GM18858 (cell line): Measurements from ENCODE around the gene RAG1.
A peak's percentile ranks its signal among the peaks of the same experiment; 100 is the strongest.
"Not testable (repeated sequence)": the region's sequence is repeated elsewhere in the genome, so short reads cannot be mapped to it uniquely, and the experiment has no call there.

ENCODE experiments used
- ATAC-seq: cut with Tn5 transposase; IDR thresholded peaks from one replicate; pipeline ENCODE4 v1.9.1; 2021; ENCODE audit not compliant: unreplicated experiment

RAG1 gene

DNA sequence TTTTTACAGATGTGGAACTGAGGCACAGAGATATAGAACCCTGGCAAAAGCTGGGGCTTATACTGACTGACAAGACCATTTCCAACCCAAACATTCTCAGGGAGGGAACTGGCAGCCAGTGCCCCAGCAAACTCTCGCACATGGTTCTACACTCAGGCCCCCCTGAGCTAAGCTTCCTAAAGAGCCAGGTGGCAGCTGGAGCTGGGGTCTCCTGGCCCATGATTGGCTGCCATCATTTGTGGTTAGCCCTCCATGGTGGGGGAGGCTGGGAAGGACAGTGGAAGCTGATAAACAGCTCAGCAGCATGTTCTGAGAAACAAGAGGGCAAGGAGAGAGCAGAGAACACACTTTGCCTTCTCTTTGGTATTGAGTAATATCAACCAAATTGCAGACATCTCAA, at the start of gene RAG1:
TSS of gene RAG1 (plus strand) at position 314 of the 400 bp plus-strand sequence. CDS start 5,298 bp downstream, outside the sequence.
- no peak for ATAC-seq

- ATAC-seq: no peak
These were observed 37.0 kb upstream of the RAG1 start for GRCh38 chr11:36530840-36531239.

GRCh38 chr11:36532941-36533601, 34.7 kb upstream of the RAG1 start:
- ATAC-seq: no peak

DNA sequence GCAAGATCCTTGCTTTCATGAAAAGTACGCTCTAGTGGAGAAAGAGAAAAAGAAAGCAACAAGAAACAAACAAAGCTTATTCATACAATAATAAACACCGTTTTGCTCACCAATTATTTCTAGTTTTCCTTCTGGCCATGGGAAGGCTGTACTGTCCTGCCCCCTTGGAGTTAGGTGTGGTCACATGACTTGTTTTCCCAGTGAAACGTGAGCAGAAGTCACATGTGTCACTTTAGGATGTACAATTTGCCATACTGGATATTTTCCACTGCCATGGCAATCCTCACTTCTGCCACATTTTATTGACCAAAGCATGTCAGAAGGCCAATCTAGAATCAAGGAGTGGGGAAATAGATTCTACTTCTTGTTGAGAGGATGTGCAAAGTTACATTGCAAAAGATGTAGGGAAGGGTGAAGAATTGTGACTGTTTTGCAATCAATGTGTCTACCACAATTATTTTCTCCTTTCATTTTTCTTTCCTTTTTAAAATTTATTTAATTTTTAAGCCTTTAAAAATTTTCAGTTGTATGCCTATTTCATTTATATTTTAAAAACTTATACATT, 33.4 kb upstream of the RAG1 start:
- ATAC-seq: no peak

DNA sequence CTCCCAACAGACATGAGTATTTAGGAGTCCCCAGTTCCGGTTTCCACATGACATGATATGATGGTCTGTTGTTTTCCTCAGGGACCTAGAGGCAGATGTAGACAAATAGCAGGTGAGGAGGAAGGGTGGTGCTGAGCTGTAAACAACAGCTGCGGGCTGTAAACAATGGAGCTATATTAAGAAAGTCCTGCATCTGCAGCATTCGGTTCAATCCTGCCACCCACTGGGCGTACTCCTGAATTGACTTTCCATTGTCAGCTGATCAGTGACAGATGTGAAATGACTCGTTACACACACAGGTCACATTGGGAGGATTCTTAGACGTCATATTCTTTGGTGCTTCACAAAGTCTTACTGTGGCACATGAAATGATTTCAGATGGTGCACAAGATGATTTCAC, 26.8 kb upstream of the RAG1 start:
- ATAC-seq: peak; percentile 100

- no peak for ATAC-seq
These were observed 17.3 kb upstream of the RAG1 start for GRCh38 chr11:36550385-36551115.

DNA sequence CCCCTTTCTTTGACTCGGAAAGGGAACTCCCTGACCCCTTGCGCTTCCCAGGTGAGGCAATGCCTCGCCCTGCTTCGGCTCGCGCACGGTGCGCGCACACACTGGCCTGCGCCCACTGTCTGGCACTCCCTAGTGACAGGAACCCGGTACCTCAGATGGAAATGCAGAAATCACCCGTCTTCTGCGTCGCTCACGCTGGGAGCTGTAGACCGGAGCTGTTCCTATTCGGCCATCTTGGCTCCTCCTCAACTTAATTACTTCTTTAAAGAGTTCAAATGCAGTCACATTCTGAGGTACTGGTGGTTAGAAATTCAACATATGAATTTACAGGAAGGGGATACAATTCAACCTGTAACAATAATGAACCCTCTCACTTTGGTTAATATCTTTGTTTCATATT, 10.4 kb upstream of the RAG1 start:
- not testable (repeated sequence) for ATAC-seq

DNA sequence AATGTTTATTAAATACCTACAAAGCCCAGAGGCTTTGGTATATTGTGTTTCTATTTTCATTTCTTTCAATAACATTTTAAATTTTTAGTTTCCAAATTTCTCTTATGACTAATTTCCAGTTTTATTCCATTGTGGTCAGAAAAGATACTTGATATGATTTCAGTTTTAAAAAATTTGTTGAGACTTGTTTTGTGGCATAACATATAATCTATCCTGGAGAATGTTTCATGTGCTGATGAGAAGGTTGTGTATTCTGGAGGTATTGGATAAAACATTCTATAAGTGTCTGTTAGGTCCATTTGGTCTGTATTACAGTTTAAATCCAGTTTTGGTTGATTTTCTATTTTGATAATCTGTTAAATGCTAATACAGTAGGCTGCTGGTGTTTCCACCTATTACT, 9.8 kb upstream of the RAG1 start:
- peak; percentile 9 for ATAC-seq

DNA sequence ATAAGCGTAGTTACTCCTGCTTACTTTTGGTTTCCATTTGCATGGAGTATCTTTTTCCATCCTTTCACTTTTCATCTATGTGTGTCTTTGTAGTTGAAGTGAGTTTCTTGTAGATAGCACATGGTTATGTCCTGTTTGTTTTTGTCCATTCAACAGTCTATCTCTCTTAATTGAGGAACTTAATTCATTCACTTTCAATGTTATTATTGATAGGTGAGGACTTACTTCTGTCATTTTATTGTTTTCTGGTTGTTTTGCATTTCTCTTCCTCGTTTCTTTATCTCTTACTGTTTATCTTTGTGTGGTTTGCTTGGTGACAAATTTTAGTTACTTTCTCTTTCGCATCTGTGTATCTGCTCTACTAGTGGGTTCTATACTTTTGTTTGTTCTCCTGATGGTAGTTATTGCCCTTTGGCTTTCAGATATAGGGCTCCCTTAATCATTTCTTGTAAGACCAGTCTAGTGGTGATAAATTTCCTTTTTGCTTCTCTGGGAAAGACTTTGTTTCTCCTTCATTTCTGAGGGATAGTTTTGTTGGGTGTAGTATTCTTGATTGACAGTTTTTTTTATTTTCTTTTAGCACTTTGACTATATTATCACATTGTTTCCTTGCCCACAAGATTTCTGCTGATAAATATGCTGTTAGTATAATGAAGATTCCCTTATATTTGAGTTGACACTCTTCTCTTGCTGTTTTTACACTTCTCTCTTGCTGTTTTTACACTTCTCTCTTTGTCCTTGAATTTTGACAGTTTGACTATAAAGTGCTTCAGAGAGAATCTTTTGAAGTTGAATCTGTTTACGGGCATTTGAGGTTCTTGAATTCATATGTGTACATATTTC, 9.0 kb upstream of the RAG1 start:
- ATAC-seq: peak; percentile 93

DNA sequence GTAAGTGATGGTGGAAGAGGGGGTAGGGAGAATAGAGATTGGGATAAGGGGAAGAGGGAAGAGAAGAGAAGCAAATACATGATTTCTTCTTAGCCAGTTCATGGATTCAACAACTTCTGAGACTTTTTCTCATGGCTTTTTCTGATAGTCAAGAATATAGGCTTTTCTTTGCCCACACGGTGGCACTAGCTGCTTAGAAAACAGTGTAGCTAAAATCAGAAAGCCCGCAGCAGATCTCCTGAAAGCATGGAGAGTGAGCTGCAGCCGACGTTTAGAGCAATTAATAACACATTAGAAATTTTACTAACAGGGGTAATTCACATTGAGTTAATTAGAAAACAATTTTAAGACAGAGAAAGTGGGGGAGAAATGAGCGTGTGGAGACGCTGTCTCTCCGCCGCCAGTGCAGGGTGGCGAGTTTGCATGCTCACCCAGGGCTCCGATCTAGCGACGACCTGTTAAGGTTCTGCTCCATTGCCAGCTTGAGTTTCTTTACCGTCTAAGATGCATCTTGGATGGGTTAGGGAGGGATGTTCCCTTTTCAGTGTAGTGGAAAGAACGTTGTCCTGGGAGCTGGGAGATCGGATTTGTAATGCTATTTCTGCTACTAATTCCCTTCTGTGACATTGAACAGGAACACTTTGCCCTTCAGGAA, 3.3 kb upstream of the RAG1 start:
- peak; percentile 56 for ATAC-seq

GRCh38 chr11:36565031-36565610, 2.7 kb upstream of the RAG1 start:
- no peak for ATAC-seq

- ATAC-seq: no peak
These were observed 1.3 kb upstream of the RAG1 start for GRCh38 chr11:36566407-36567053.

DNA sequence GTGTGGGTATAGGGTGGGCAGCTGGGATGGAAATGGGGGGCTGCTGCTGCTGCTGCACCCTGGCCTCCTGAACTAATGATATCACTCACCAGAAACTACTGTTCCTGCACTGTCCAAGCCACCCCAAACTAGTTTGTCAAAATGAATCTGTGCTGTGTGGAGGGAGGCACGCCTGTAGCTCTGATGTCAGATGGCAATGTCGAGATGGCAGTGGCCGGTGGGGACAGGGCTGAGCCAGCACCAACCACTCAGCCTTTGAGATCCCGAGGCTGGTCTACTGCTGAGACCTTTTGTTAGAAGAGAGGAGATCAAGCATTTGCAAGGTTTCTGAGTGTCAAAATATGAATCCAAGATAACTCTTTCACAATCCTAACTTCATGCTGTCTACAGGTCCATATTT, 1.3 kb downstream of the RAG1 start:
- no peak for ATAC-seq

GRCh38 chr11:36574486-36574885, 6.7 kb downstream of the RAG1 start:
- no peak for ATAC-seq

GRCh38 chr11:36577373-36577772, 9.6 kb downstream of the RAG1 start:
- no peak for ATAC-seq

DNA sequence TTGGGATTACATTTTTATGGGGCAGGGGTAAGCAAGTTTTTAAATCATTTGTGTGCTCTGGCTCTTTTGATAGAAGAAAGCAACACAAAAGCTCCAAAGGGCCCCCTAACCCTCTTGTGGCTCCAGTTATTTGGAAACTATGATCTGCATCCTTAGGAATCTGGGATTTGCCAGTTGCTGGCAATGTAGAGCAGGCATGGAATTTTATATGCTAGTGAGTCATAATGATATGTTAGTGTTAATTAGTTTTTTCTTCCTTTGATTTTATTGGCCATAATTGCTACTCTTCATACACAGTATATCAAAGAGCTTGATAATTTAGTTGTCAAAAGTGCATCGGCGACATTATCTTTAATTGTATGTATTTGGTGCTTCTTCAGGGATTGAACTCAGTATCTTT, 10.1 kb downstream of the RAG1 start:
- ATAC-seq: no peak

DNA sequence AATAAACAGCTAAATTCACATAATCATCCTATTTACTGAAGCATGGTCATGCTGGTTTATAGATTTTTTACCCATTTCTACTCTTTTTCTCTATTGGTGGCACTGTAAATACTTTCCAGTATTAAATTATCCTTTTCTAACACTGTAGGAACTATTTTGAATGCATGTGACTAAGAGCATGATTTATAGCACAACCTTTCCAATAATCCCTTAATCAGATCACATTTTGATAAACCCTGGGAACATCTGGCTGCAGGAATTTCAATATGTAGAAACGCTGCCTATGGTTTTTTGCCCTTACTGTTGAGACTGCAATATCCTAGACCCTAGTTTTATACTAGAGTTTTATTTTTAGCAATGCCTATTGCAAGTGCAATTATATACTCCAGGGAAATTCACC, 10.7 kb downstream of the RAG1 start:
- ATAC-seq: no peak

DNA sequence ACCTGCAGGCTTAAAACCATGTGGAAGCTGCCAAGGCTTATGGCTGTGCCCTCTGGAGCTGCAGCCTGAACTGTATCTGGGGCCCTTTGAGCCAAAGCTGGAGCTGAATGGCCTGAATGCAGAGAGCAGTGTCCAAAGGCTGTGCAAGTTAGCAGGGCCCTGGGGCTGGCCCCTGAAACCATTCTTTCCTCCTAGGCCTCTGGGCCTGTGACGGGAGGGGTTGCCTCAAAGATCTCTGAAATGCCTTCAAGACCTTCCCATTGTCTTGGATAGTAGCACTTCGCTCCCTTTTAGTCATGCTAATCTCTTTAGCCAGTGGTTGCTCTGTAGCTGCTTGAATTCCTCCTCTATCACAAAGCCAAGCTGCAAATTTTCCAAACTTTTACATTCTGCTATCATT, 13.7 kb downstream of the RAG1 start:
- no peak for ATAC-seq

DNA sequence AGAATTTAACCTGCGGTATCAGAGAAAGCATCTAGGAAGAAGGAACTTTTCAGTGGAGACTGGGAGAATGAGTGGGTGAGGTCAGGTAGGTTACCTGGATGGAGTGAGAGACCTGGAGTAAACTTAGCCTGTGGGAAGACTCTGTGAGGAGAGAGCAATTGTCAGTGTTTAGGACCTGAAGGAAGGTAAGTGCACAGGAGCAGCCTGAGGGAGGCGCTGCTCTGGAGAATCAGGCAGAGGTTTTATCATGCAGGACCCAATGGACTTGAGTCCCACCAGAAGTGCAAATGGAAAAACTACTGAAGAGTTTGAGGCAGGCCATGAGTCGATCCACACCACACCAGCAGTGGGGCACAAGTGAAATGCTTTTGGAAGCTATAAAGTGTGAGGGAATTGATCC, 15.9 kb downstream of the RAG1 start:
- ATAC-seq: no peak

GRCh38 chr11:36586543-36586942, 18.7 kb downstream of the RAG1 start:
- ATAC-seq: no peak
